Cardiac muscle cell (in vitro differentiated cells and primary cell): ENCODE results near the gene AAK1. TPM values are rescaled to one million over a fixed set of nuclear protein-coding genes. Genes with fewer than 3 reads are reported as not detected.
"Not testable (repeated sequence)": the region's sequence is repeated elsewhere in the genome, so short reads cannot be mapped to it uniquely, and the experiment has no call there.

Experiments used
- DNase-seq, 2 donors: peaks; one replicate each; pipeline versions ENCODE4 v3.0.0 to v3.0.0-alpha.2; 2010 to 2017; ENCODE audit warnings: low read depth in 1 of 2, low spot score in 1 of 2
- H3K27ac ChIP-seq: fragments of 200-600 bp; sonication (generic); 2 replicates; pipeline ENCODE4 v1.5.1; 2016
- H3K27me3 ChIP-seq: fragments of 200-600 bp; sonication (generic); 2 replicates; pipeline ENCODE4 v1.6.0; 2016; ENCODE audit warnings: control low read depth
- H3K36me3 ChIP-seq: fragments of 200-600 bp; sonication (generic); 2 replicates; pipeline ENCODE4 v1.5.1; 2016; ENCODE audit warnings: control low read depth
- H3K4me1 ChIP-seq: fragments of 200-600 bp; sonication (generic); 2 replicates; pipeline ENCODE4 v1.8.1; 2017; ENCODE audit warnings: low read depth, mild to moderate bottlenecking, mixed run types
- H3K4me3 ChIP-seq: fragments of 200-600 bp; sonication (generic); 2 replicates; pipeline ENCODE4 v1.5.1; 2016; ENCODE audit warnings: mild to moderate bottlenecking
- H3K9me3 ChIP-seq: fragments of 200-600 bp; sonication (generic); 2 replicates; pipeline ENCODE4 v1.5.1; 2017; ENCODE audit warnings: low read depth, mild to moderate bottlenecking, control low read depth
- polyA plus RNA-seq: library from polyadenylated mRNA; unstranded; fragments of >200 nt; fragmentation: Nextera tagmentation; extraction: Ambion mirVana; gene quantifications from 2 replicates; pipeline ENCODE4 v1.2.1, GENCODE V29; 2016
- total RNA-seq: library from RNA; depleted of rRNA; stranded (reverse); fragments of >200 nt; gene quantifications from 2 replicates; pipeline ENCODE4 v1.2.3, GENCODE V29; 2016
- TF ChIP-seq, protein P1 (sequence below): IDR thresholded peaks from 2 replicates; pipeline ENCODE4 v1.5.1; 2012; ENCODE audit warnings: low read depth, mild to moderate bottlenecking, low read length

Gene AAK1
- total and polyA plus RNA-seq, 2 experiments from 2014 or later, result 50.0 to 50.3 TPM

DNA sequence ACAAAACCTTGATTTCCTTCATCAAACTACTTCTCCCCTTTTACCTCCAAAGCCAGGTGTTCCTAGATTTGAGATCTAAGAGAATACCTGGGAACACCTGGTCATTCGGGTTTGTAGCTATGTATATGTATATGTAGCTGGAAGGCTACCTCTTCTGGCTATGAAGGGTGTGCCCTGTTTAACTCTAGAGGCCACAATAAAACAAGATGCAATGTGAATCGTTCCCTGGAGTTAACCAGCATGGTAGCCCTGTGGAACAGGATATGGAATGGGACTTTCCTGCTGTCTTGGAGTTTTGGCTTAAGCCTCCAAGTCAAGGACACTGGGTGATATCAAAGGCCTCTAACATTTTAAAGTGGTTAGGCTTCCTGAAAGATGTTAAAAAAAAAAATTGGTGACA is 188.6 kb downstream of the AAK1 start:
- H3K4me1 ChIP-seq, result no peaks in the 10 kb centered on the region
- TF ChIP-seq, protein P1, sequence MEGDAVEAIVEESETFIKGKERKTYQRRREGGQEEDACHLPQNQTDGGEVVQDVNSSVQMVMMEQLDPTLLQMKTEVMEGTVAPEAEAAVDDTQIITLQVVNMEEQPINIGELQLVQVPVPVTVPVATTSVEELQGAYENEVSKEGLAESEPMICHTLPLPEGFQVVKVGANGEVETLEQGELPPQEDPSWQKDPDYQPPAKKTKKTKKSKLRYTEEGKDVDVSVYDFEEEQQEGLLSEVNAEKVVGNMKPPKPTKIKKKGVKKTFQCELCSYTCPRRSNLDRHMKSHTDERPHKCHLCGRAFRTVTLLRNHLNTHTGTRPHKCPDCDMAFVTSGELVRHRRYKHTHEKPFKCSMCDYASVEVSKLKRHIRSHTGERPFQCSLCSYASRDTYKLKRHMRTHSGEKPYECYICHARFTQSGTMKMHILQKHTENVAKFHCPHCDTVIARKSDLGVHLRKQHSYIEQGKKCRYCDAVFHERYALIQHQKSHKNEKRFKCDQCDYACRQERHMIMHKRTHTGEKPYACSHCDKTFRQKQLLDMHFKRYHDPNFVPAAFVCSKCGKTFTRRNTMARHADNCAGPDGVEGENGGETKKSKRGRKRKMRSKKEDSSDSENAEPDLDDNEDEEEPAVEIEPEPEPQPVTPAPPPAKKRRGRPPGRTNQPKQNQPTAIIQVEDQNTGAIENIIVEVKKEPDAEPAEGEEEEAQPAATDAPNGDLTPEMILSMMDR, result no peak
- H3K36me3 ChIP-seq, result no peaks in the 10 kb centered on the region
- no peak overlapping the region for H3K4me3 ChIP-seq
- no peak for DNase-seq
- H3K27me3 ChIP-seq, result no peaks in the 10 kb centered on the region
- no peaks in the 10 kb centered on the region for H3K9me3 ChIP-seq
- no peak overlapping the region for H3K27ac ChIP-seq

DNA sequence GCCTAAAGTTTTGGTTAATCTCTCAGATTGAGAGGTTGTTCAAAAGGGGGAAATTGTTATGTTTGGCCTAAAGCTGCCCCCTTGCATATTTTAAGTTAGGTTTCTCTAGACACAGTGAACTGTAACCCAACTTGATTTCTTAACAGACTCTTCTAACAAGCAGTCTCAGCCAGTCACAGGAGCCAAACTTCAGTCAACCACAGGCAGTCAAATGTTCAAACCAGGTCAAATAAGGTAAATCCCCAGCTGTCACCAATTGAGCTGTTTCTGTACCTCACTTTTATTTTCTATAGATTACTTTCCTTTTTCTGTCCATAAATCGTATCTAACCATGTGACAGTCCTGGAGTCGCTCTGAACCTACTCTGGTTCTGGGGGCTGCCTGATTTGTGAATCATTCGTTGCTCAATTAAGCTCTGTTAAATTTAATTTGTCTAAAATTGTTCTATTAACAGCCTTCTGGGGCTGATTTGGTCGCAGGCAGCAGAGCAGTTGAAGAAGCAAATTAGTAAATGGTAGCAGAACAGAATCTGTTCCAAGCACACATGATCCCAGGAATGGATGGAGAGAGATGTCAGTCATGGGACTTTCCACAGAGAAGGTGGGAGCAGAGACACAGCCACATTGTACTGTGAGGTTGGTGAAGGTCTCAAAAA is 189.9 kb downstream of the AAK1 start:
- no peaks in the 10 kb centered on the region for H3K36me3 ChIP-seq
- TF ChIP-seq, protein P1, result no peak
- no peak overlapping the region for H3K4me3 ChIP-seq
- H3K27ac ChIP-seq, result no peak overlapping the region
- H3K9me3 ChIP-seq, result no peaks in the 10 kb centered on the region
- no peaks in the 10 kb centered on the region for H3K4me1 ChIP-seq
- DNase-seq, result no peak
- H3K27me3 ChIP-seq, result no peaks in the 10 kb centered on the region

DNA sequence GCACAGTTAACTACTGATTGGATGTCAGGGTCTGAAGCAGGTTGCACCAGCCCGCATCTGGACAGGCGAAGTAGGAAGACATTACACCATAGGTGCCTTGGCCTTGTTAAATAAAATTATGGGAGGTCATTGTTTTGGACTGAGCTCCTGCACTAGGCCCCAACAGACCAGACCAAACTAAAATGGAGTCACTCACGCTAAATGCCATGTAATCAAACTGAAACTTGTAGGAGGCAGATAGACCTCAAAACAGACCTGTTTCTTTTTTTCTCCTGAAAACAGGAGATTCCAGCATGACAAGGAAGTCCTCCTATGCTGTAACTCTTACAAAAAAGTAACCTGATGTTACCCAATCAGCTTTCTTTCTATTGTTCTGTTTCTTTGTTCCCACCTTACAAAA is 190.9 kb downstream of the AAK1 start:
- Histone ChIP-seq H3K27ac (no peak overlapping the region), H3K4me3 (no peak overlapping the region), H3K27me3 (no peaks in the 10 kb centered on the region), H3K36me3 (no peaks in the 10 kb centered on the region), H3K9me3 (no peaks in the 10 kb centered on the region), H3K4me1 (no peaks in the 10 kb centered on the region)
- DNase-seq, result no peak
- TF ChIP-seq, protein P1, result no peak

DNA sequence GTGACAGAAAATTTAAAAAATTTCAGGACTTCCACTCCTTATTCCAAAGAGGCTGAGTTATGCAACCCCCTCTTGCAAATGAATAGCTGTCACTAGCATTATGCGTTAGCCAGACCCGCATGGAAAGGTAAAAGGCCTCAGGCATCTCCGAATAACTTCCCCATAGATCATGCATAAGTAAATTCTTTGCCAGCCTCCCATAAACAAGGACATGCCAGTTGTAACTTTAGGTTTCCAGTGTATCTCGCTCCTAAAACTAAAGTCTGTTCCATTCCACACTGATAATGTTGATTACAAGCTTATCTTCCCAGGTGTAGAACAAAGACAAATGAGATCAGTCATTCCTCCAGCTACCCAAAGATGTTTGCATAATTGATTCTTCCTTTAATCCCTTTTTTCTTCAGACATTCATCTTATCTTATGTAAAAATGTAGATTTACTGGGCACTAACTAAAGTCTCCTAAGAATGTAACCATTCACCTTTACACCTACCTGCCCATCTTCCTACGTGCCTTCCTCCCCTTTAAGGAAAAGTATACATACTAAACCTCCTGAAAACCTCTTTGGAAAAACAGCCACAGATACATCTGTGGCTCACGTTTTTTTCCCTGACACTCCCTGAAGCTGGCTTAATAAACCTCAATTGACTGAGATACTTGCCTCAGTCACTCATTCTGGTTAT is 192.7 kb downstream of the AAK1 start:
- no peaks in the 10 kb centered on the region for H3K27me3 ChIP-seq
- no peaks in the 10 kb centered on the region for H3K36me3 ChIP-seq
- no peaks in the 10 kb centered on the region for H3K9me3 ChIP-seq
- no peak for DNase-seq
- no peaks in the 10 kb centered on the region for H3K4me1 ChIP-seq
- TF ChIP-seq, protein P1, result no peak
- no peak overlapping the region for H3K27ac ChIP-seq
- no peak overlapping the region for H3K4me3 ChIP-seq

DNA sequence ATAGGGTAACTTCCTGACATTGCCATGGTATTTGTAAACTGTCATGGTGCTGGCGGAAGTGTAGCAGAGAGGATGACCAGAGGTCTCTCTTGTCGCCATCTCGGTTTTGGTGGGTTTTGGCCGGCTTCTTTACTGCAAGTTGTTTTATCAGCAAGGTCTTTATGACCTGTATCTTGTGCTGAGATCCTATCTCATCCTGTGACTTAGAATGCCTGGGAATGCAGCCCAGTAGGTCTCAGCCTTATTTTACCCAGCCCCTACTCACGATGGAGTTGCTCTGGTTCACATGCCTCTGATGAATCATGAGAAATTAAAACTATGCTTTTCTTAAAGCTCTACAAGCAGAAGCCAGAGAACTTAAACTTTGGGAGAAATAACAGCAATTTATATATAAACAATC is 193.6 kb downstream of the AAK1 start:
- Histone ChIP-seq H3K36me3 (no peaks in the 10 kb centered on the region), H3K9me3 (no peaks in the 10 kb centered on the region), H3K27me3 (no peaks in the 10 kb centered on the region), H3K4me1 (no peaks in the 10 kb centered on the region), H3K27ac (no peak overlapping the region), H3K4me3 (no peak overlapping the region)
- DNase-seq, result no peak
- TF ChIP-seq, protein P1, result no peak

DNA sequence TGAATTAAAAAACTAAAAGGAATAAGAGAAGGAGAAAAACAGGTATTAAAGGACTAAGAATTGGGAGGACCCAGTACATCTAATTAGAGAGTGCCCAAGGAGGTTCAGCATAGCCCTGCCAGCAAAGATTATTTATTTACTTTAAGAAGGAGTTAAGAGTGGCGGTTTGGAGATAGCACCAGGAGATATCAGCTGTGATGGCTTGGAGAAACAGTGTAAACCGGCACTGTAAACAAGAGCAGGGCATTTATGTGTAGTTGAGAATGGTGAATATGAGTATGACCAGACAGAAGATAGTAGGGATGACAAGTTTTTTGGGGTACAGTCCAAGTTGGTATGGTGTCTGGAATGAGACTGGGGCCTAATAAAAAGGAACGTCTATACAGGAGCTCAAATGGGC is 199.9 kb downstream of the AAK1 start:
- not testable (repeated sequence) for H3K27ac ChIP-seq, H3K36me3 ChIP-seq

DNA sequence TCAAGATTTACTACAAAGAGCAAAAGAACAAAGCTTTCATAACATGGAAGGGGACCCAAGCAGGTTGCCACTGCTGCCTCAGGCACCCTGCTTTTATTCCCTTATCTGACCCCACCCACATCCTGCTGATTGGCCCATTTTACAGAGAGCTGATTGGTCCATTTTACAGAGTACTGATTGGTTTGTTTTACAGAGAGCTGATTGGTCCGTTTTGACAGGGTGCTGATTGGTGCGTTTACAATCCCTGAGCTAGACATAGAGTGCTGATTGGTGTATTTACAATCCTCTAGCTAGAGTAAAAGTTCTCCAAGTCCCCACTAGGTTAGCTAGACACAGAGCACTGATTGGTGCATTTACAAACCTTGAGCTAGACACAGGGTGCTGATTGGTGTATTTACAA is 204.0 kb downstream of the AAK1 start:
- H3K36me3 ChIP-seq, H3K4me3 ChIP-seq, H3K4me1 ChIP-seq, H3K27ac ChIP-seq, H3K9me3 ChIP-seq, DNase-seq, H3K27me3 ChIP-seq: not testable (repeated sequence)

More for the DNA sequence above, 199.9 kb downstream of the AAK1 start:
- H3K27me3 ChIP-seq, DNase-seq, H3K9me3 ChIP-seq, H3K4me1 ChIP-seq, H3K4me3 ChIP-seq: not testable (repeated sequence)
